H54 (cell line): ENCODE data around the gene WSCD1.

Source experiments
- DNase-seq: peaks from one replicate; pipeline ENCODE4 v3.0.0; 2011; ENCODE audit warnings: low spot score, mixed read lengths; ENCODE audit not compliant: insufficient read length
- FAIRE-seq: peaks from 3 replicates; lab custom pipeline; 2011; peaks lifted over from hg19 to GRCh38; lab: Jason Lieb, UNC
- POLR2A ChIP-seq: IDR thresholded peaks from 2 replicates; pipeline ENCODE4 v1.6.1; 2011; ENCODE audit warnings: low read depth, mild to moderate bottlenecking, low read length

The WSCD1 gene

DNA sequence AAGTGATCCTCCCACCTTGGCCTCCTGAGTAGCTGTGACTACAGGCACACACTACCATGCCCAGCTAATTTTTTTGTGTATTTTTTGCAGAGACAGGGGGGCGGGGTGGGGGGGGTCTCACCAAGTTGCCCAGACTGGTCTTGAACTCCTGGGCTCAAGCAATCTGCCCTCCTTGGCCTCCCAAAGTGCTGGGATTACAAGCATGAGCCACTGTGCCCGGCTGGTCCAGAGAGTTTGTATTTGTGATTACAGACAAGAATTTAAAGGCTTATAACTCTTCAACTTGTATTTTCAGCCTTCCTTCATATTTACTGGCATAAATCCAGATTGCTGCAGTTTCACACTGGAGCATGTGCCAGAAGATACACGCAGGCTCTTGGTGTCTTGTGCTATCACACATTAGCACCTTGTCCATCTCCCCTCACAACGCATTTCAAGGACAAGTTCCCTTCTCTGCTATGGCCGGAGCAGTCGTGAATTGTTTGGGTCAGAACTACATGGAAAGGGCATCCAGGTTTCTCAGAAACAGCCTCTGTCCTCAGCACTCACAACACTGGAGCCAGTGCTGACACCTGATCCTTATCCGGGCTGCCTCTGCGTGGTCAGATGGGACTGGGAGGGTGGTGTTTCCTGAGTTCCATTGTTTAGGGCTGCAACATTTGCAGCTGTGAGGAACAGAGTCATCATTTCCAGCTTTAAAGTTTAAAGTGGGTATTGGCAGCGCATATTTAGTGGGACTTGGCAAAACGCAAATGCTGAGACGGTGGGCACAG is 28.1 kb downstream of the WSCD1 start:
- DNase-seq: no peak
- no peak for TF ChIP-seq POLR2A
- FAIRE-seq: no peak

DNA sequence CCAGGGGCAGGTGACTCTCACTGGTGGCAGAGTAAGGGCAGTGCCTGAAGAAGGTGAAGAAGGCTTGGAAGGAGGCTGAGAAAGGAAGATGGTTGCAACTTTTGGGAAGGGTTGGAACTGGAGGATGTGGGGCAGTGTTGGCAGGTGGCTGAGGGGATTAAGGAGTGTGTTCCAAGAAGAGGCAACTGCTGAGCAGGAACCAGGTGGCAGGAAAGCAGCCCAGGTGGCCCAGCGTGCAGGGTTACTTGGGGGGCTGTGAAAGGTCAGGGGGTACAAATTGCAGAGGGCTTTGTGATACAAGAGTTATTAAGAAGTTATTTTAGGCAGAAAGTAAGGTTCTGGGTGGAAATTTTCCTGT is 28.6 kb downstream of the WSCD1 start:
- DNase-seq: no peak
- no peak for FAIRE-seq
- TF ChIP-seq POLR2A: no peak

DNA sequence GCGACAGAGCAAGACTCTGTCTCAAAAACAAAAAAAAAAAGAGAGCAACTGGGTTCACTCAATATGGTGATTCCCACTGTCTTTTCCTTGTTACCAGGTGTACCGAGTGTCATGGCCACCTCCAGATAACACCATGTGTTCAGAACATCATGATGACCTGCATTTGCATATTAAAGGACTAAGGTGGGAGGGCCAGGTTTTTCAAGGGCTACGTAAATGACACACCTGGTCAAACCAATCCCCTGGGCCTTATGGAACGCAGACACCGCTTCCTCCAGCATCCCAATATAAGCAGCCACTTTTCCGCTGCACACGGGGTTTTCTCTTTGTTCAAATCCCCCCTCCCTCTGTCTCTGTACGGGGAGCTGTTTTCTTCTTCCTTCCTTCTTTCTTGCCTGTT is 29.3 kb downstream of the WSCD1 start:
- no peak for TF ChIP-seq POLR2A
- no peak for DNase-seq
- FAIRE-seq: no peak

DNA sequence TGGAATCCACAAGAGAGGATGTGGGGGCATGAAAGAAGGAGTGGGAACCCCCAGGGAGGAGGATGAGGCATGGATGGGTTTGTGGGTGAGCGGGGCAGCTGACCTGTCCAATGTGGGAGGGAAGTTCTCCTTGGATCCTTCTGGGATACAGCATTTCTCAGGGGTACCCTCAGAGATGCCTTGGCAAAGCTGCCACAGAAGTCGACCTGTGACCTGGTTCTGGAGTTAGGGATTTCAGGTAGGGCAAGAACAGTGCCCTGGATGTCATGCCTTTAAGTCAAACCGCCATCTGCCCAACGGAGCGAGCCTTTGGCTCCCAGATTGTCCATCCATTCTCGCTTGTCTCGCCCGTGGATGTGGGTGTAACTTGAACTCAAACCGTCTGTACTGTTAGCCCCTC is 30.0 kb downstream of the WSCD1 start:
- no peak for DNase-seq
- no peak for TF ChIP-seq POLR2A
- FAIRE-seq: no peak

DNA sequence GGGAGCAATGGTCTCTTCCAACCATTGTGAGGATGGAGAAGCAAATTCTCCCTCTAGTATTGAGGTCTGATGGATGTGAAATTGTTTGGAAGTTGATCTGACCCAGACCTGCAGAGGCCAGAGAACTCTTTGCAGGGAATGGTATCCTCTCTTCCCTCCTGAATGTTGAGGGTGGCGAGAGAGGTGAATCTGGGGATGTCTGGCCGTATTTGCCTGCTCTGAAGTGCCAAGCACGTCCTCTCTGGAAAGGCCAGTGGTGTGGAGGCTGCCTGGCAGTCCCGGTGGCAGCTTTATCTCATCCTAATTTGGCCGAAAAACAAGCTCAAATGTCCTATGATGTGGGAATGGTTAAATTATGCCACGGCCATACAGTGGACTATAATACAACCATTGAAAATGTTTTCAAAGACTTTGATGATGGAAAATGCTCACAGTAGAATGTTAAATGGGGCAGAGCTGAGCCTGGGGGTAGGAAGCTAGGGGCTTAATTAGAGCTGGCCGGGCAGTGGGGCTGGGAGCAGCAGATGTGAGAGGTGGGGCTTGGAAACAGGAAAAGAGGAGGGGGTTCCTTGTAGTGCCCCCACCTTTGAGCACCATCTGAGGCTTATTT is 30.8 kb downstream of the WSCD1 start:
- no peak for DNase-seq
- no peak for FAIRE-seq
- TF ChIP-seq POLR2A: no peak

DNA sequence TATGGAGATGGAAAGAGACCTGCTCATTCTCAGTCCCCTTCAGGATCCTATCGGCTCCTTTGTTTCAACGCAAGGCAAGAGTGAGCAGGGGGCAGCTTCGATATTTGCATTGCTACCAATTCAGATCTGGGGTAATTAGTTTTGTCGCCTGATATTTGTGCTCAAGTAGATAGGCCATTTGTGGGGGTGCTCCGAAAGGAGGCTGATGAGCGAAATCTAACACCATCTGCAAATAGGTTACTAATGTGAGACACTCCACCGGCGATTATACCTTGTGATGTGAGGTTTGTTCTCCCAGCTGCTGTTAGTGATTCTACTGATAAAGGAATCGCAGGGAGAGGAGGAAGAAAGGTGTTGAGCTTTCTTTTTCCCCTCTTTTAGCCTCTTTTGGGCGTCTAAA is 31.5 kb downstream of the WSCD1 start:
- no peak for DNase-seq
- no peak for FAIRE-seq

DNA sequence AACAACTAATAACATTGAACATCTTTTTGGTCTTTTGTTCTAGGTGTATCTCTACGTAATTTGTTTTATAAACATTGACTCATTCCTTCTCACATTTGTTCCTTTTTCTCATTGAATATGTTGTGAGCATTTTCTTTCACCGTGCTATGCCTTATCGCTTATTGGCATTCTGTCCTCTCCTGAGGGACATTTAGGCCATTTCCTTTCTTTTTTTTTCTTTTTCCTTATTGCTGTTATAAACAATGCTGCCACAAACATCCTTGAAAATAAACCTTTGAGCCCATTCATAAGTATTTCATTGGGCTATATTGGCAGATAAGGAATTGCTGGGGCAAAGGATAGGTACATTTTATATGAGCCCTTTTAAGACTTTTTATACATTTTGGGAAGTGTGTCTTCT is 32.4 kb downstream of the WSCD1 start:
- FAIRE-seq (no peak), DNase-seq (no peak)
- TF ChIP-seq POLR2A: no peak

More for the DNA sequence above, 31.5 kb downstream of the WSCD1 start:
- TF ChIP-seq POLR2A: no peak

DNA sequence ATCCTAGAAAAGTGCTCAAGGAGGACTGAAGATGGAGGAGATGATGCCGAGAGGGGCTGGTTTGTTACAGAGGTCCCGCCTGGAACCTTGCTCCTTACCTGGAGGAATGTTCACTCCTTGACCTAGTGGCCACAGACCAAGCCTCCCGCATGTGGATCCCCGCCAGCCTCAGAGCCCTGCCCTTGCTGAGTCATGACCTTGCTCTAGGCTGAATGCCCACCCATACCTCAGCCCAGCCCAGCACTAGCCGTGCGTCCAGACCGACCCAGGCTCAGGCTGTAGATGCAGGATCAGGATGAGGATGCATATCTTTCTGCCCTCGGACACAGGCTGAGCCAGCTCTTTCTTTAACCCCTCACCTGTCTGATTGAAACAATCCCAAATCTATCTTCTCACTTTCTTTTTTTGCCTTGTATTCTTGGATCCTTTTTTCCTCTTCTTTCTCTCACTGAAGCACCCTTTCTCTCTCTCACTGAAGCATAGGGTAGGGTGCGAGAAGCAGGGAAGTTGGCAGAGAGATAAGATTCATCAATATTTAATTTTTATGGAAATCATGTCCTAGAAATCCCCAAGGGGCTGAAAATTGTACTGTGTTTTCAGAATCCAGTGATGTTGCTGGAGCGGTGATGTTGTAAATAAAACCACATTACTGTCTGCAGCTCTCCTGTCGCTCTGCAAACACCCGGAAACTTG is 34.9 kb downstream of the WSCD1 start:
- FAIRE-seq (no peak), DNase-seq (no peak)
- no peak for TF ChIP-seq POLR2A

DNA sequence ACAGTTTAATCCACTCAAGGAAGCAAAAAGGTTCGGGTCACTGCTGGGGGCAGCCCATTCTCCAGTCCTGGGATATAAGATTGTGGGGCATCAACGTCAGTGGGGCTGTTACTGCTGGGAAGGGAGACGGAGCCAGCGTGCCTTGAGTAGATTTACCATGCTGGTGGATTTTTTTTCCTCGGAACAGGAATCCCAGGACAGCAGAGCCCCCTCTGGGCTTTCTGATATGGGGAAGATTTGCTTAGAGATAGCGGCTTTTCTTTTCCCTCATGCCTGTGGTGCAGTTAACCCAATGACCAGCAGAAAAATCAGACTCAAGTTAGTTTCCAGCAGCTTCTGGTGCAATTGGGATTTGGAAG is 35.4 kb downstream of the WSCD1 start:
- no peak for DNase-seq
- no peak for FAIRE-seq
- no peak for TF ChIP-seq POLR2A

DNA sequence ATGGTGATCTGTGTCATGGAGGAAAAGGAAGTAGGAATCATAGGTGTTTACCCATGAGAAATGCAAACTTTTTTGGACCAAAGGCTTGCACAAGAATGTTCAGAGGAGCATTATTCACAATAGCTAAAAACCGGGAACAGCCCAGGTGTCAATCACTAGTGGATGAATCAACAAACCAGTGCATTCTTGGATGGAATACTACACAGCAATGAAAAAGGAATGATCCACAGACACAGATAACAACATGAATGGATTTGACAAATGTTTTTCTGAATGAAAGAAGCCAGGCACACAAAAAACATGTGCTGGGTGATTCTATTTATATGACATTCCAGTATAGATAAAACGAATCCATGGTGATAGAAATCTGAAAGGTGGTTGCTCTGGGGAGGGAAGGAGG is 36.0 kb downstream of the WSCD1 start:
- no peak for FAIRE-seq

DNA sequence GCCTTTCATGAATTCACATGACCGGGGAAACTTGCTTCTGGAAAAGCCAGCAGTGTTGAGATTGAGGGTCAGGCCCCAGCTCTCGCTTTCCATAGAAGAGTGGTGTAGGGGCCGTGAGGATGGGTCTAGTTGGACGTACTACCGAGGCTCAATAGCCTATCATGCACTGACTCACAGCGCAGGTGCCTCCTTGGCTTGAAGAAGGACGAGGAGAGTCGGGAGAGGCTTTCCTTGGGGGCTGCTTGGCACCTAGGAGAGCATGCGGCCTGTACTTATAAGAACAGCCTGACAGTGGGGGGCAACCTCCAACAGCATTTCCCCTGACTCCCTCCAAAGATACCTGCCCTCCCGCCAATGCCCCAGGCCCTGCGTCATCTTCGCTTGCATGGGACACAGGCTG is 37.6 kb downstream of the WSCD1 start:
- no peak for FAIRE-seq
- no peak for DNase-seq
- TF ChIP-seq POLR2A: no peak

More for the DNA sequence above, 36.0 kb downstream of the WSCD1 start:
- DNase-seq: no peak
- no peak for TF ChIP-seq POLR2A

DNA sequence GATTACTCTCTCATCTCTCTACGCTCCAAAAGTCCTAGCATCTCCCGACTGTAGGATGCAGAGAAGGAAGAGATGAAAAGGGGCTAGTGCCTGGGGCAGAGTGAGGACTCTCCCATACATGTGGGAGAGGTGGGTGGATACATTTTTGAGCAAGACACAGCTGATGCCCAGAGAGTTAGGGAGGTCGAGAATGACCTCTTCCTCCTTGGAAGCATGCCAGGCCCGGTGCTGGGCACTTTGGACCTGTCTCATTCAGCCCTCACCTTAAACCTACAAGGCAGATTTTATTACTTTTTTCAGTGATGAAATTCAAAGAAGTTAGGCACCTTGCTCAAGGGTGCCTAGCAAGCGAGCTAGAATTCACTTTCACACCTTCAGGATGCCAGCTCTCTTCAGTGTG is 38.2 kb downstream of the WSCD1 start:
- DNase-seq (no peak), FAIRE-seq (no peak)
- TF ChIP-seq POLR2A: no peak

DNA sequence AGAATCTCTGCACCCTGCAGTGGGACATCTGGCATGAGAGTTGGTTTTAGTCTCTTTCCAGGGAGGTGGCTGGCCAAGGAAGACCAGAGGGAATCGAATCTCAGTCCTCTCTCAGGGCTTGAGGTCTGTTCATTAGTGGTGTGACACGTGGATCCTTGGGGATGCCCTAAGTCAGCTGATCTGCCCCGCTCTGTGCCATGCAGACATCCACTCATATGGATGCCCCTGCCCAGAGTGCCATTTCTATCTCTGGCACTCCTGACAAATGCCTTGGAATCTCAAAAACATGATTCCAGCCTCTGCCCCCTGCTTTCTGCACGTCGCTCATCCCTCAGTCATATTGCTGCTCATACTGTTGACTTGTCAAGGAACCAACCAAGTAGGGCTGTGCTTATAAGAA is 38.8 kb downstream of the WSCD1 start:
- DNase-seq (no peak), FAIRE-seq (no peak)
- no peak for TF ChIP-seq POLR2A

DNA sequence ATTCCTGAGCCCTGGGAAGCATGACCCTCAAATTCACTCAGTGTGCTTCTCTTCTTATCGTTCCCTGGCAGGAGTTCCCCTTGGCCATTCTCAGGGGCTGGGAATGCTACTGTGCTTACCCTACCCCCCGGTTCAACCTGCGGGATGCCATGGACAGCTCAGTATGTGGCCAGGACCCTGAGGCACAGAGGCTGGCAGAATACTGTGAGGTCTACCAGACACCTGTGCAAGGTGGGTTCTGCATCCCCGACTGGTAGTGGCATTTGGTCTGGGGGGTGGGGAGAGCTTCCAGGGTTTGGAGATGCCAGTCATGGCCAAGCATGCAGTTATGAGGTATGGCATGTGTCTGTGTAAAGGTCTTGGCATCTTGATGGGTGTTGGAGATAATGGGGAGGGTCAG is 39.4 kb downstream of the WSCD1 start:
- FAIRE-seq (no peak), DNase-seq (no peak)
- TF ChIP-seq POLR2A: no peak
